HG03196 (cell line): ENCODE data around the gene TCF19.
"Not testable (repeated sequence)": the region's sequence is repeated elsewhere in the genome, so short reads cannot be mapped to it uniquely, and the experiment has no call there.

ENCODE experiments used
- ATAC-seq: cut with Tn5 transposase; IDR thresholded peaks from one replicate; pipeline ENCODE4 v1.9.1; 2021; ENCODE audit not compliant: unreplicated experiment

The TCF19 gene

DNA sequence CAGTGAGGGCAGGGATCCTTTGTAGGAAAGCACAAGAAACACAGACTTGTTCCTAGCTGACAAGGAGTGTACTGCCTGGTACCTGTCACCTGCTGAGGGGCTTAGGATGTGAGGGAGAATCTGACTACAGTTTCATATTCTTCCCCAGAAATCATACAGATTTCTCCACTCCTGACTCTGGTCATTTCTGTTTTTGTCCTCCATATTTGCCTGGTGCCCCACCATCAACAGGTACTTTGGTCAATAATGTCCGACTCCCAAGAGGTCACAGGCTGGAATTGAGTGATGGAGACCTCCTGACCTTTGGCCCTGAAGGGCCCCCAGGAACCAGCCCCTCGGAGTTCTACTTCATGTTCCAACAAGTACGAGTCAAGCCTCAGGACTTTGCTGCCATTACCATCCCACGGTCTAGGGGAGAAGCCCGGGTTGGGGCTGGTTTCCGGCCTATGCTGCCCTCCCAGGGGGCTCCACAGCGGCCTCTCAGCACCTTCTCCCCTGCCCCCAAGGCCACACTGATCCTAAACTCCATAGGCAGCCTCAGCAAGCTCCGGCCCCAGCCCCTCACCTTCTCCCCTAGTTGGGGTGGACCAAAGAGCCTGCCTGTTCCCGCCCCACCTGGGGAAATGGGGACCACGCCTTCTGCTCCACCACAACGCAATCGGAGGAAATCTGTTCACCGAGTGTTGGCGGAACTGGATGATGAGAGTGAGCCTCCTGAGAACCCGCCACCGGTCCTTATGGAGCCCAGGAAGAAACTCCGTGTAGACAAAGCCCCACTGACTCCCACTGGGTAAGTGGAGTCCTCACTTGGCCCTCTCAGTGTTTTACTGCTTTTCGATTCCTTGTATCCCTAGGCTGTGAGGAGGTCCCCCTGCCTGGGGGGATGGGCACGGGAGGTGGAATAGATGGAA is 3.1 kb downstream of the TCF19 start:
- no peak for ATAC-seq

DNA sequence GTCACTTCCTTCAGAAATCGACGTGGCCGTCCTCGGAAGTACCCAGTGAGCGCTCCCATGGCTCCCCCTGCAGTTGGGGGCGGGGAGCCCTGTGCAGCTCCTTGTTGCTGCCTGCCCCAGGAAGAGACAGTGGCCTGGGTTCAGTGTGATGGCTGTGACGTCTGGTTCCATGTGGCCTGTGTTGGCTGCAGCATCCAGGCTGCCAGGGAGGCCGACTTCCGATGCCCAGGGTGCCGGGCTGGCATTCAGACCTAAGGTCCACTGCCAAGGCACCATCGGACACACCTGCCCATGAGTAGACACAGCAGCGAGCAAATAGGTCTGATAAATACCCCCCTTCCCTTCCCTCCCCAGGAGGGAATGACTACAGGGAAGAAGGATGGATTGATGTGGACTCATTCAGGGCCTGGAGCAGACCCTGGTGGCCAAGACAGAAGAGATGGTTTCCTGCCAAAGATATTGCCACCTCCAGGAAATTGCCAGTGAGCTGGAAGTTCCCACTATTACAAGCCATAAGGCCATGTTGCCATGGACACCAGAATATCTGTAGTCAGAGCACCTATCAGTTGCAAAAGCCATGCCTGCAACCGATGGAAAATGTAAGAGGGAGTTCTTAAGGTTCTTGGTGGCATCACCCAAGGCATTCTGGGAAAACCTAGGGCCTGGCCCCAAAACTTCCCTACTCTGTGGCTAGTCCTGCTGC is 4.2 kb downstream of the TCF19 start:
- no peak for ATAC-seq

DNA sequence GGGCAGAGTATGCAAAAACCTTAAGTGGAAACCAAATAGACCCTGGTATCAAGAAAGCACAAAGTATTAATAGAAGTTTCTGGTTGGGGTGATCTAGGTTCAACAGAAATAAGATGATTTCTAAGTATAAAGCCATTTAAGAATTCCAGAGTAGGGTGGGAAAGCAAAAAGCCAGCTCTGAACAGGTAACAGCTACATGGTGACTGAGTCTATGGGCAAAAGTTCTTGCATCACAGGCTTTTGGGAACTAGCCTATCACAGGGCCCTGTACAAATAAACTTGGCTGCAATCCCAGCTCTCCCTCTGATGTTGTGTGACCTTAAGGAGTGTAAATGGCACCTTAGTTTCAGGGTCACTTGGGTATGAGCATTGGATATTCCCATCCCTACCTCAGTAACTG is 5.5 kb downstream of the TCF19 start:
- no peak for ATAC-seq

DNA sequence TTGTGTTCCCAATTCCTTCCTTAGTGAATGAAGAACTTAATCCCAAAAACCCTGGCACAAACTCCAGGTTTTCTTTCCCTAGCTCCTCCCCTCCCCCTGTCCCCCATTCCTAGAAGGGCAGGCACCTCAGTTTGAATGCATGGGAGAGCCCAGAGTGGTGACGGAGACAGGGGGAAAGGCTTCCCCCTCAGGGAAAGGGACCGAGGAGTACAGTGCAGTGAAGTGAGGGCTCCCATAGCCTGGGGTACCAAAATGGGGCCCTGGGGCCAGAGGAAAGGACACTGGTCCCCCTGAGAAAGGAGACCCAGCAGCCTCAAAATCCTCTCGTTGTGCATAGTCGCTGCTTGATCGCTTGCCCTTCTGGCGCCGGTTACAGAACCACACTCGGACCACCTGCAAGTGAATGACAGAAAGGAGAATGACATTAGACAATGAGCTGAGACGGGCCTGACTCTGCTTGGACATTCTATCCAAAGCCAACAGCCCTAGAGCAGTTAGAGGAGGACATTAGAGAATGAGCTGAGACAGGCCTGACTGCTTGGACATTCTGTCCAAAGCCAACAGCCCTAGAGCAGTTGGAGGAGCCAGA is 6.2 kb downstream of the TCF19 start:
- ATAC-seq, result not testable (repeated sequence)

DNA sequence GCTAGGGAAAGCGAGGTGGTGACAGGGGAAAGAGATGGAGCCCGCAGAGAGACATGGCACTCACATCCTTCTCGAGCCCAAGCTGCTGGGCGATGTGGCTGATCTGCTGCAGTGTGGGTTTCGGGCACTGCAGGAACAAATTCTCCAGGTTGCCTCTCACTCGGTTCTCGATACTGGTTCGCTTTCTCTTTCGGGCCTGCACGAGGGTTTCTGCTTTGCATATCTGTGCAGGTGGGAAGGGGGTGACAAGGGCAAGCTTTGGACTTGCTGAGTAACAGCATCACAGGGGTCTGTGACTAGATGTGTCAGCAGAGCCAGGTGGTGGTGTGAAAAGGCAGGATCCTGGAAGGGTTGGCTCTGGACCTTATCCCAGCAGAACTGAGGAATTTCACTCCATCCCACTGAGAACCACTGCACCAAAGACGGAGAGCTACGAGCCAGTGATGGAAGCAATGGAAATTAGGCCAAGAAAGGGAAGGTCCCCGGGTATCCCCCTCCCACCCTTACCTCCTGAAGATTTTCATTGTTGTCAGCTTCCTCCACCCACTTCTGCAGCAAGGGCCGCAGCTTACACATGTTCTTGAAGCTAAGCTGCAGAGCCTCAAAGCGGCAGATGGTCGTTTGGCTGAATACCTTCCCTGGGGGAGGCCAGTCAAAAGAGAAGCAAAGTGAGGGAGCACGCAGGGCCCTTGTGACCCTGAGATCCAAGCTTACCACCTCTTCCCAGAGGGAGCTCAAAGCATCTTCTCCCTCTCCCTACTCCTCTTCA is 6.9 kb downstream of the TCF19 start:
- ATAC-seq, result peak; percentile 53

DNA sequence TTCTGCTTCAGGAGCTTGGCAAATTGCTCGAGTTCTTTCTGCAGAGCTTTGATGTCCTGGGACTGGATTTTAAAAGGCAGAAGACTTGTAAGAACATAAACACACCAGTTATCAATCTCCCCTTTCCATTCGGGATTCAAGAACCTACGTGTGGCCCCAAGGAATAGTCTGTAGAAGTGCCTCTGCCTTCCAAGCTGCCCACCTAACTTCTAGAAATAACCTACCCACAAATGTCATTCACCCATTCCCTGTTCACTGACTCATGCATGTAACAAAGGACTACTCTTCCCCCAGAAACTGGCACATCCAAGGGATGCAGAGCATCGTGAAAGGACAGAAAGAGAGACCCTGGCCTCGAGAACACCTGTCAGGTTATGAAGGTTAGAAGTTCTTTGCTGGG is 7.6 kb downstream of the TCF19 start:
- no peak for ATAC-seq

DNA sequence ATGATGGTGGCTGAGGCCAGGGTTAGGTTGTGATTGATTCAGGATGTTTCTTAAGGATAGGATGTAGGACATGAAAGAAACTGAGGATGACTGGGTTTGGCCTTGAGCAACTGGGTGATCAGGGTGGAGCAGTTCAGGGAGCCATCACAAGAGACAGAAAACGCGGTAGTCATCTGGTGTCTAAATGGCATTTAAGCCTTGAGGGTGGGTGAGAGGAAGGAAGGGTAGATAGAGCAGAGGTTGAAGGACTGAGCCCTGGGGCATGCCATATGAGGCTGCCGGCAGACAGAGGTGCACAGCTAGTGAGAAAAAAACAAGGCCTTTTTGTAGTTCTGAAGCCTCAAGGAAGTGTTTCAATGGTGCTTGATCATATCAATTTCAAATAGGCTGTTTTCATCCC is 10.2 kb downstream of the TCF19 start:
- ATAC-seq, result no peak

DNA sequence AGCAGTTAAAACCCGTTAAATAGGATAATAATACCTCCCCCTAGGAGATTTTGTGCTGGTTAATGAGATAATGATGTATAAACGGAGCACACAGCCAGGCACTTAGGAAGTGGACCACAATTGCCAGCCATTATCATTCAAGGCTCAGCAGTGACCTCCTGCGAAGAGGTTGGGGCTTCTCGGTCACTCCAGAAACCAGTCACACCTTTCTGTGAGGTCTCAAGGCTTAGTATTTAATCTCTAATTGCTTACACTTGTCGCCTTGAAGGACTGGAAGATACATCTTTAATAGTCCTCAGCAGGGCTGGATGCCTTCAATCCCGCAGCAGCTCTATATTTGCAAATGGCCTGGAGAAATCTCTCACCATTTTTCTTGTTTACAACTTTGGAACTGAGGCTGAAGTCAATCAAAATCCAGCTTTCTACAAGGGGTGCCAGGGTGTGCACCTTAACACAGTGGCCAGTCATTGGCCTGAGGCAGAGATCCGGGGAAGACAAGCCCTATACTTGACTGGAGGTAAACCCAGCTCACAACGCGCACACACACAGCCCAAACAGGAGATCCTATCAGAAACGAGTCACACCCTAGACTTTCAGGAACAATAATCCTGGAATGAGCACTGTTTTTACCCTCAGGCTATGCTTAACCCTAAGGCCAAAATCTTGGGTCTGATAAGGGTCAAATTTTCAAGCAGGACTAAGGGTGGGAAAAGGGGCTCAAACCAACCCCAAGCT is 10.9 kb downstream of the TCF19 start:
- no peak for ATAC-seq

DNA sequence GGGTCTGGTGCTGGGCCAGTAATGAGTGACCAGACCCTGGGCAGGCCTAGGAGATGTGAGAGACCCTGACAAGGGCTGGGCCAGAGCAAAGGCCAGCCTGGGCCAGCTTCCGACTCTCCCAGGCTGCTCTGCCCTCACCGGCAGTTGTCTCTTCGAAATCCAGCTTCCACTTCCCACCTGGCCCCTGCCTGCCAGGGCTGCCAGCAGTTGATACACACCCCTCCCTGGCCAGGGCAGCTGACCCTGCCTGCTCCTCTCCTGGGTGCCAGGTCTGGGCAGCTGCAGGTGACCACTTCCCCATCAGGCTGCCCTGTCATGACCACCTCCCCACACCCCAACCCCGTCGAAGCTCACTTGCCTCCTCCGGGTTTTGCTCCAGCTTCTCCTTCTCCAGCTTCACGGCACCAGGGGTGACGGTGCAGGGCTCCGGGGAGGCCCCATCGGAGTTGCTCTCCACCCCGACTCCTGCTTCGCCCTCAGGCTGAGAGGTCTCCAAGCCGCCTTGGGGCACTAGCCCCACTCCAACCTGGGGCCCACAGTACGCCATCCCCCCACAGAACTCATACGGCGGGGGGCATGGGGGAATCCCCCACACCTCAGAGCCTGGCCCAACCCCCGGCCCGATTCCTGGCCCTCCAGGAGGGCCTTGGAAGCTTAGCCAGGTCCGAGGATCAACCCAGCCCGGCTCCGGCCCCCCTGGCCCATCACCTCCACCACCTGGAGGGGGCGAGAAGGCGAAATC is 11.6 kb downstream of the TCF19 start:
- ATAC-seq, result not testable (repeated sequence)

GRCh38 chr6:31170600-31170881 is 12.2 kb downstream of the TCF19 start, which contains the start of gene POU5F1:
TSS of gene POU5F1 (minus strand) at chr6:31170682. CDS start at chr6:31170620, 62 bp downstream.
- no peak for ATAC-seq

- ATAC-seq, result no peak
Measured at GRCh38 chr6:31170987-31171671, 12.7 kb downstream of the TCF19 start.

GRCh38 chr6:31171931-31172905 is 13.8 kb downstream of the TCF19 start:
- no peak for ATAC-seq

- ATAC-seq, result no peak
Measured at GRCh38 chr6:31172973-31173384, 14.6 kb downstream of the TCF19 start.

- ATAC-seq, result no peak
Measured at GRCh38 chr6:31173406-31173805, 15.0 kb downstream of the TCF19 start.

DNA sequence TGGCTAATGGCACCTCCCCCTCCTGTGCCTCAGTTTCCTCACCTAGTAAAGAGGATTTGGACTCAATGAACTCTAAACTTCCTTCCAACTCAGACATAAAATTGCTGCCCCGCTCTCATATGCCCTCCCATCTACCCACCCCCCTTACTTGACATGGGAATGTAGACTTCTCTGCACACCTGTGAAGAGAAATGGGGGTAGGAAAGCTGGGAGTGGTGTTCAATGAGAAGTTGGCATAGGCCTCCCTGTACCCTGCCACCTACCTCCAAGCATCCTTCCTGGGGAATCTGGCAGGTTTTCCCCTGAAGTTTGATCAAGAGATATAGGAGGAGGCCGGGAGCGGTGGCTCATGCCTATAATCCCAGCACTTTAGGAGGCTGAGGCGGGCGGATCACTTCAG is 16.0 kb downstream of the TCF19 start:
- no peak for ATAC-seq

GRCh38 chr6:31175971-31176370 is 17.6 kb downstream of the TCF19 start:
- no peak for ATAC-seq

DNA sequence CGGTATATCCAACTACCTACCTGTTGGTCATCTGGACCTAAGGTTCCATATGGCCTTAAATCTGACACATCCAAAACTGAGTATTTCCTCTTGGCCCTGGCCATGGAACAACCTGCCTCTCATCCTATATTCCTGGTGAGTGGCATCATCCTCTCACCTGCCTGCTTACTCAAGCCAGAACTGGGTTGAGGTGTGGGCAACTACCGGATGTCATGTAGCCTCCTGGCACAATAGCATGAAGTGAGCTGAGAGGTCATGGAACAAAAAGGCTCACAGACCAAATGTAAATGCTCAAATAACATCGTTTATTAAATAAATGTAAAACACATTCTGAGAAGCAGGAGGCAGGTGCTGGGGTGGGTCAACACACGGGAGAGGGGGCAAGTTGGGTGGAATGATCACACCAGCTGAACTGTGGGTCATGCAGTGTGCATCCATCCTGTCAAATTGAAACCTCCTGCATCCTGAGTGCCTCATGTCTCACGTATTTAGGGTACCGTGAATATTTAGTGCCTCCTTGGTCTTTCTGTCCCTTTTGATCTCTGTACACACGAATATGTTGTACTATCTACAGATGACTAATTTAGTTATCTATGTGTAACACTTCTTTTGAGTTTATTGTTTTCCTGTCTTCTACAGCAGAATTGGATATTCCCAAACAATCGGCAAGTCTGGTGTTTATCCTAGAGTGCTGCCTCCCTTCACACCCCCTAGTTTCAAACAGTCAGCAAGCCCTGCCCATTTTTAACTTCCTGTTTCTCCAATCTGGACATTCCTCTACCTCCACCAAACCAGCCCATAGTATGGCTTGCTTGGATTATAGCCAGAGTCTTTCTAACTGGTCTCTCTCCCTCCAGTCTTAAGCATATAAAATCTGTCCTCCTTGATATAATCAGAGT is 20.0 kb downstream of the TCF19 start:
- no peak for ATAC-seq
